ENCODE results near the gene GALNT2.

DNA sequence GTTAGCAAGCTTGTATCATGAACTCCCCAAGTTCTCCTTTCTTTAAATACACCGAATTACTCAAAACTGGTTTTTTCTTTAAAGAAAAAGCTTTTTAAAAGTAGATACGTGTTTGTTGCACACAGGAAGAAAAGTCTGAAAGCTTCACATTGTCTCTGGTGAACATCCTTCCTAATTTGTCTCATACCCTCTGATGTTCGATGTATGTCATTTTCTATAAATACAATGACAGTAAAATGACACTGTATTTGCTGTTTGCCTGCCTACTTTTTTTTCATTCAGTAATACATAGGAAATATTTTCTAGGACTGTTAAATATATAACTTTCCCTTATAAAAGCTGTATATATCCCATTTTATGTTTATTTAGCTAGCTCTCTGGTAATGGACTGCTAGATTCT, 153.9 kb downstream of the GALNT2 start:
- TF ChIP-seq, protein P1, sequence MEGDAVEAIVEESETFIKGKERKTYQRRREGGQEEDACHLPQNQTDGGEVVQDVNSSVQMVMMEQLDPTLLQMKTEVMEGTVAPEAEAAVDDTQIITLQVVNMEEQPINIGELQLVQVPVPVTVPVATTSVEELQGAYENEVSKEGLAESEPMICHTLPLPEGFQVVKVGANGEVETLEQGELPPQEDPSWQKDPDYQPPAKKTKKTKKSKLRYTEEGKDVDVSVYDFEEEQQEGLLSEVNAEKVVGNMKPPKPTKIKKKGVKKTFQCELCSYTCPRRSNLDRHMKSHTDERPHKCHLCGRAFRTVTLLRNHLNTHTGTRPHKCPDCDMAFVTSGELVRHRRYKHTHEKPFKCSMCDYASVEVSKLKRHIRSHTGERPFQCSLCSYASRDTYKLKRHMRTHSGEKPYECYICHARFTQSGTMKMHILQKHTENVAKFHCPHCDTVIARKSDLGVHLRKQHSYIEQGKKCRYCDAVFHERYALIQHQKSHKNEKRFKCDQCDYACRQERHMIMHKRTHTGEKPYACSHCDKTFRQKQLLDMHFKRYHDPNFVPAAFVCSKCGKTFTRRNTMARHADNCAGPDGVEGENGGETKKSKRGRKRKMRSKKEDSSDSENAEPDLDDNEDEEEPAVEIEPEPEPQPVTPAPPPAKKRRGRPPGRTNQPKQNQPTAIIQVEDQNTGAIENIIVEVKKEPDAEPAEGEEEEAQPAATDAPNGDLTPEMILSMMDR (IDR thresholded peaks at IDR 0.05; ENCODE audit: insufficient read depth, low read length) = no peak
- no peak for TF ChIP-seq GABPA (IDR thresholded peaks at IDR 0.05; ENCODE audit: low read depth)
